HuH-7 (cell line): ENCODE data around the gene ELMO1.

ENCODE experiments used
- DNase-seq: peaks from one replicate; pipeline ENCODE4 v3.0.0; 2011; ENCODE audit warnings: low spot score

Gene ELMO1

GRCh38 chr7:37119296-37119860, 329.3 kb downstream of the ELMO1 start:
- DNase-seq, result no peak

GRCh38 chr7:37118004-37118403, 330.7 kb downstream of the ELMO1 start:
- DNase-seq, result no peak

- no peak for DNase-seq
Observed at GRCh38 chr7:37117292-37117691, 331.4 kb downstream of the ELMO1 start.

GRCh38 chr7:37116093-37116701, 332.5 kb downstream of the ELMO1 start:
- DNase-seq, result no peak

- DNase-seq, result no peak
Observed at GRCh38 chr7:37113661-37114355, 334.9 kb downstream of the ELMO1 start.

- DNase-seq, result no peak
Observed at GRCh38 chr7:37112876-37113275, 335.8 kb downstream of the ELMO1 start.

GRCh38 chr7:37112218-37112617, 336.4 kb downstream of the ELMO1 start:
- DNase-seq, result no peak

- DNase-seq, result no peak
Observed at GRCh38 chr7:37111459-37111858, 337.2 kb downstream of the ELMO1 start.

GRCh38 chr7:37110660-37111424, 337.8 kb downstream of the ELMO1 start:
- DNase-seq, result no peak

GRCh38 chr7:37109843-37110242, 338.8 kb downstream of the ELMO1 start:
- peak; percentile 32 for DNase-seq

- no peak for DNase-seq
Observed at GRCh38 chr7:37109016-37109683, 339.5 kb downstream of the ELMO1 start.

- DNase-seq, result no peak
Observed at GRCh38 chr7:37108615-37109014, 340.0 kb downstream of the ELMO1 start.

GRCh38 chr7:37107047-37107750, 341.5 kb downstream of the ELMO1 start:
- DNase-seq, result no peak

GRCh38 chr7:37105762-37106161, 342.9 kb downstream of the ELMO1 start:
- DNase-seq, result no peak

- no peak for DNase-seq
Observed at GRCh38 chr7:37104822-37105518, 343.7 kb downstream of the ELMO1 start.

- no peak for DNase-seq
Observed at GRCh38 chr7:37102518-37103137, 346.0 kb downstream of the ELMO1 start.

GRCh38 chr7:37100735-37101331, 347.8 kb downstream of the ELMO1 start:
- DNase-seq, result no peak

GRCh38 chr7:37098762-37099161, 349.9 kb downstream of the ELMO1 start:
- DNase-seq, result no peak

- DNase-seq, result no peak
Observed at GRCh38 chr7:37097983-37098382, 350.7 kb downstream of the ELMO1 start.

GRCh38 chr7:37097276-37097675, 351.4 kb downstream of the ELMO1 start:
- no peak for DNase-seq
